GM23338 (cell line): ENCODE results near the gene CCPG1.

Experiments used
- CTCF ChIP-seq, 2 experiments: fragments of 200-600 bp in 1 of 2; sonication (generic) in 1 of 2; conservative IDR thresholded peaks; 2 replicates each; pipeline versions ENCODE4 v1.5.1 to v1.6.1; 2016 to 2017; ENCODE audit warnings: antibody characterized with exemption in 2 of 2, low read depth in 2 of 2, mild to moderate bottlenecking in 2 of 2, moderate library complexity in 1 of 2
- ETS1 ChIP-seq: IDR thresholded peaks from 2 replicates; pipeline ENCODE4 v1.6.1; 2016; ENCODE audit warnings: antibody characterized with exemption

- TF ChIP-seq CTCF (conservative IDR thresholded peaks at IDR 0.05; ENCODE audit: low read depth in 2 of 2) (no peak), ETS1 (no peak)
These were observed 12.2 kb upstream of the CCPG1 start for GRCh38 chr15:55420171-55420866.
